Measurements from ENCODE around the gene CPLANE2. TPM values are rescaled to one million over a fixed set of nuclear protein-coding genes. Genes with fewer than 3 reads are reported as not detected.
A peak's percentile ranks its signal among the peaks of the same experiment; 100 is the strongest.

Gene CPLANE2, protein sequence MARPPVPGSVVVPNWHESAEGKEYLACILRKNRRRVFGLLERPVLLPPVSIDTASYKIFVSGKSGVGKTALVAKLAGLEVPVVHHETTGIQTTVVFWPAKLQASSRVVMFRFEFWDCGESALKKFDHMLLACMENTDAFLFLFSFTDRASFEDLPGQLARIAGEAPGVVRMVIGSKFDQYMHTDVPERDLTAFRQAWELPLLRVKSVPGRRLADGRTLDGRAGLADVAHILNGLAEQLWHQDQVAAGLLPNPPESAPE
- 1 to 10 TPM; 6.4 to 6.8 TPM for total RNA-seq

DNA sequence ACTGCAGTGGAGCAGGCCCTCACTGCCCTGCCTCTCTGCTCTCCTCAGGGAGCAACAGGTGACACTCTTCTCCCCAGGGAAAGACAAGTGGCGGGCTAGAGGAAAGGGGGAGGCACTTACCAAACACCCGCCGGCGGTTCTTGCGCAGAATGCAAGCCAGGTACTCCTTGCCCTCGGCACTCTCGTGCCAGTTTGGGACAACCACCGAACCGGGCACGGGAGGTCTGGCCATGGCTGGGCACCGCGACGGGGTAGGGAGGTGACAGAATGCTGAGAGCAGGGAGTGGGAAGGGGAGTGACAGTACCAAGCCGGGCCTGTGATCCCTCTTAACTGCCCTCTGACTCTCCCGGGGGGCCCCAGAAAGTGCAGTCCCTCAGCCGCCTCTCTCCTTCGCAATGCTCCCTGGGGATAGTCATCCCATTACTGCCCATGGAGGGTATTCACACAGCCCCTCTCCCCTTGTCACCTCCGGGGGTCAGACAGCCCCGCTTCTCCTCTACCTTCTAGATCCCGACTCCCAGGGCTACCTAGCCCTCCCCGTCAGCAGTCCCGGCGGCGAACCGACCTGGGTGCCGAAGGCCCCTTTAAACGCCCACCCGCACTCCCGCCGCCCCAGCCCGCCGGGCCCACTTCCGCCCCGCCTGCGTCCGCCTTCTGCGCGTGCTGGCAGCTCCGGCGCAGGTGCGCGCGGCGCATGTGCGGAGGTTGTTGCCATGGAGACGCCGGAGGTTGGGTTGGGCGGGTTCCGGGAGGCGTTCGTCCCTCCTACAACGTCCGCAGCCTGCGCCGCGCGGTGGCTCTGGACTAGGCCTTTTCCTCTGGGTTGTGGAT, at the start of gene CPLANE2:
Gene CPLANE2 (minus strand): TSS at position 673 of the 832 bp plus-strand sequence. CDS start 441 bp downstream, at position 232.
- DNase-seq, result peak; percentile 96

DNA sequence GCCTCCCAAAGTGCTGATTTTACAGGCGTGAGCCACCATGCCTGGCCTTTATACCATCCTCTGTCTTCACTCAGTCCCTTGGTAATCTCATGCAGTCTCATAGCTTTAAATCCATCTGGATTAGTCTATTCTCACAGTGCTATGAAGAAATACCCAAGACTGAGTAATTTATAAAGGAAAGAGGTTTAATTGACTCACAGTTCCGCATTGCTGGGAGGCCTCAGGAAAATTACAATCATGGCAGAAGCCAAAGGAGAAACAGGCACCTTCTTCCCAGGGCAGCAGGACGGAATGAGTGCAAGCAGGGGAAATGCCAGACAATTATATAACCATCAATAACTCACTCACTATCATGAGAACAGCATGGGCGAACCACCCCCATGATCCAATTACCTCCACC, 49.1 kb upstream of the CPLANE2 start:
- H3K27me3 Mint-ChIP-seq, result no peaks in the 10 kb centered on the region
- H3K4me1 Mint-ChIP-seq, result peaks cover 3% of the 10 kb centered on the region
- H3K9me3 Mint-ChIP-seq, result no peaks in the 10 kb centered on the region
- CTCF ChIA-PET, result no interaction called here
- no peak overlapping the region for H3K4me3 Mint-ChIP-seq
- DNase-seq, result no peak
- H3K36me3 Mint-ChIP-seq (ENCODE audit: low read depth), result peaks cover 20% of the 10 kb centered on the region
- H3K27ac Mint-ChIP-seq, result no peak overlapping the region
- POLR2A ChIA-PET, result no interaction called here

More for the DNA sequence above, at the start of gene CPLANE2:
- H3K4me3 Mint-ChIP-seq, result peak within 1 kb of the TSS; percentile 80
- no peaks in the 10 kb centered on the region for H3K27me3 Mint-ChIP-seq
- H3K4me1 Mint-ChIP-seq, result peaks cover 35% of the 10 kb centered on the region
- ChIA-PET CTCF (interaction anchor here (0.5 to 2.7 kb wide), 10 partner anchors 8 to 645 kb away, joined by 3 to 7 read pairs (median 4); partner anchors contain the start of gene NECAP2), POLR2A (no interaction called here)
- peak within 1 kb of the TSS; percentile 89 for H3K27ac Mint-ChIP-seq
- H3K9me3 Mint-ChIP-seq, result no peaks in the 10 kb centered on the region
- H3K36me3 Mint-ChIP-seq (ENCODE audit: low read depth), result peaks cover 2% of the 10 kb centered on the region

DNA sequence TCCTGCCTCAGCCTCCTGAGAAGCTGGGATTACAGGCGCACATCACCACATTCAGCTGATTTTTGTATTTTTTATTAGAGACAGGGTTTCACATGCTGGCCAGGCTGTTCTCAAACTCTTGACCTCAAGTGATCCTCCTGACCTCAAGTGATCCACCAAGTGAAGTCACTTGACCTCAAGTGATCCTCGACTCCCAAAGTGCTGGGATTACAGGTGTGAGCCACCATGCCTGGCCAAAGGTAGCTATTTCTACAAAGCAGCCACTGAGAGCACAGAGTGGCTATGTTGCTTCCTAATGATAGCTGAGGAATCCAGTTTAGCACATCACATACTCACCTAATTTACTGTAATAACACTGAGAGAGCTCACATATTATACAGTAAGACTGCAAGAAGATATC, 44.8 kb upstream of the CPLANE2 start:
- ChIA-PET CTCF (interaction anchor here (0.6 kb wide), 2 partner anchors 53 to 194 kb away, joined by 3 read pairs; no protein-coding TSS in a partner anchor), POLR2A (no interaction called here)
- Mint-ChIP-seq H3K4me1 (no peaks in the 10 kb centered on the region), H3K9me3 (no peaks in the 10 kb centered on the region), H3K27me3 (no peaks in the 10 kb centered on the region), H3K4me3 (no peak overlapping the region), H3K27ac (no peak overlapping the region), H3K36me3 (ENCODE audit: low read depth) (peaks cover 12% of the 10 kb centered on the region)
- no peak for DNase-seq

DNA sequence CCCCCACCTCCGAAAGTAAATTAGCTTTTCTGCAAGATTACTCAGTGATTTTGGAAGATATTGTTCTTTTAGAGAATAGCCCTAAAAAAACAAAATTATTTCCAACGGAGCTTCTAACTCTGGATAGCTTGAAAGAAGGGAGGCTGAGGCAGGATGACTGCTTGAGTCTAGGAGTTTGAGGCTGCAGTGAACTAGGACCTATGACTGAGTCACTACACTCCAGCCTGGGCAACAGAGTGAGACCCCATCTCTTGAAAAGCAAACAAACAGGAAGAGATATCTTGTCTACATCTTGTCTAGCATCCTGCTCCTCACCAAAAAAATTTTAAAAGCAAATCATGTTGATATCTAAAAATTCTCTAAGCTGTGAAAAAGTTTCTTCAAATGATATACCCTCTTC, 42.2 kb upstream of the CPLANE2 start:
- H3K36me3 Mint-ChIP-seq (ENCODE audit: low read depth), result peaks cover 9% of the 10 kb centered on the region
- POLR2A ChIA-PET, result no interaction called here
- no peaks in the 10 kb centered on the region for H3K4me1 Mint-ChIP-seq
- no peaks in the 10 kb centered on the region for H3K27me3 Mint-ChIP-seq
- CTCF ChIA-PET, result interaction anchor here (0.6 to 0.7 kb wide), 2 partner anchors 90 to 463 kb away, joined by 3 to 4 read pairs; no protein-coding TSS in a partner anchor
- H3K9me3 Mint-ChIP-seq, result no peaks in the 10 kb centered on the region
- no peak overlapping the region for H3K27ac Mint-ChIP-seq
- no peak for DNase-seq
- H3K4me3 Mint-ChIP-seq, result no peak overlapping the region

DNA sequence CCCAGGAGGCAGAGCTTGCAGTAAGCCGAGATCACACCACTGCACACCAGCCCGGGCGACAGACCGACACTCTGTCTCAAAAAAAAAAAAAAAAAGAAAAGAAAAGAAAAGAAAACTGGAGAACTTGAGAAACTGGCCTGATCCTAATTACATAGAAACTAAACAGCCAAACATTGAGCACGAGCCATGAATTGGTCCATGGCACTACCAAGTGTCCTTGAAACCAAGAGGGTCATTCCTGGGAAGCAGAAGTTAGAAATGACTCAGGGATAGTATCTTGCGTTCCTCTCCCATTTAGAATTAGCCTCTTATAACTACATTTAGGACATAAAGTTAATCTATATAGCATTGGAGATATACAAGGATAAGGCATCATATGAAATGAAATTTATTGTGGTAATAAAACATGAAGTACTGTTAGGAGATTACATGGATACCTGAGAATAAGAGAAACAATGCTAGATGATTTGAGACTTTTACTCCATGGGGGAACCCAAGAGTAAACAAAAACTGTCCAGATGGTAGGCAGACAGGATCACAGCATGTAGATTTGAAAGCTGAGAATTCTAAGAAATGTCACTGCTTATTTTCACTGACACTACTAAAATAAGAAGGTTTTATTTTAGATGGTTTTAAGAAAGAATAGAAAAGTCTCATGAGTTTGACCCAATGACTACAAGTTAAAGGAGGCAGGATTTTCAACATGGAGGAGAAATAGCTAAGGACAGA, 39.5 kb upstream of the CPLANE2 start:
- ChIA-PET CTCF (interaction anchor here (0.6 kb wide), 1 partner anchor 49 kb away, joined by 4 read pairs; no protein-coding TSS in a partner anchor), POLR2A (no interaction called here)
- Mint-ChIP-seq H3K27me3 (no peaks in the 10 kb centered on the region), H3K9me3 (no peaks in the 10 kb centered on the region), H3K36me3 (ENCODE audit: low read depth) (peaks cover 4% of the 10 kb centered on the region), H3K4me3 (no peak overlapping the region), H3K4me1 (no peaks in the 10 kb centered on the region), H3K27ac (no peak overlapping the region)
- no peak for DNase-seq

DNA sequence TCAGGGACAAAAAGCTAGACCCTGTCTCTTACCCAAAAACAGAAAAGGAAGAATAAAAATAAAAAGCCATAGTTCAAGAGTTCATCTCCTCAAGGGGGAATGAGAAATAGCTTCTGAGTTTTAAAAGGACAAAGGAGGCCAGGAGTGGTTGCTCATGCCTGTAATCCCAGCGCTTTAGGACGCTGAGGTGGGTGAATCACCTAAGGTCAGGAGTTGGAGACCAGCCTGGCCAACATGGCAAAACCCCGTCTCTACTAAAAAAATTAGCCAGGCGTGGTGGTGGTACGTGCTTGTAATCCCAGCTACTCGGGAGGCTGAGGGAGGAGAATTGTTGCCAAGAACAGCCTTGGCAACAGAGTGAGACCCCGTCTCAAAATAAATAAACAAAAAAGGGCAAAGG, 38.6 kb upstream of the CPLANE2 start:
- Mint-ChIP-seq H3K27ac (no peak overlapping the region), H3K36me3 (ENCODE audit: low read depth) (peaks cover 4% of the 10 kb centered on the region), H3K9me3 (no peaks in the 10 kb centered on the region), H3K27me3 (no peaks in the 10 kb centered on the region), H3K4me1 (peaks cover 4% of the 10 kb centered on the region), H3K4me3 (no peak overlapping the region)
- ChIA-PET POLR2A (no interaction called here), CTCF (interaction anchor here (1.0 kb wide), 1 partner anchor 21 kb away, joined by 3 read pairs; no protein-coding TSS in a partner anchor)
- no peak for DNase-seq

DNA sequence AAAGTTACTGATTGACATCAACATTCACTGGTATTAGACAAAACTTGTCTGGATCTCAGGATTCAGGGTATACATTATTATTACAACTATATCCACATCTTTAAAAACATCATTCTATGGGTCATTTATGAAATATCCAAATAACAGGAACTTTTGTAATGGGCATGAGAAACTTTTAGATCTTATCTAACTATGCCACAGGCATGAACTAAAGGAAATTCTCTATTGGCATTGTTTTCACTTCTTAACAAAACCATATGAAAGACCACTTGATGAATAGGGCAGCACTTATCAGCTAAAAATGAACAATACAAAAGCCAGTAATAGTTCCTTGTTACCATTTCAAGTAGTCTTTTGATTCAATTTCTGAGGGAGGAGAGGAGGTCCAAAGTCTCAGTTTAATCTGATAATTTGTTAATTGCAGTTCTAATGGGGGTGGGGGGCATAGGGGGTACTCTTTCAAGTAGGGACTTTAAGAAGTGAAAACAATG, 30.8 kb upstream of the CPLANE2 start:
- DNase-seq, result no peak
- Mint-ChIP-seq H3K4me1 (peaks cover 4% of the 10 kb centered on the region), H3K27ac (no peak overlapping the region), H3K36me3 (ENCODE audit: low read depth) (no peaks in the 10 kb centered on the region), H3K27me3 (no peaks in the 10 kb centered on the region), H3K9me3 (no peaks in the 10 kb centered on the region), H3K4me3 (no peak overlapping the region)
- POLR2A ChIA-PET, result no interaction called here
- CTCF ChIA-PET, result interaction anchor here (0.7 kb wide), 1 partner anchor 112 kb away, joined by 3 read pairs; no protein-coding TSS in a partner anchor

DNA sequence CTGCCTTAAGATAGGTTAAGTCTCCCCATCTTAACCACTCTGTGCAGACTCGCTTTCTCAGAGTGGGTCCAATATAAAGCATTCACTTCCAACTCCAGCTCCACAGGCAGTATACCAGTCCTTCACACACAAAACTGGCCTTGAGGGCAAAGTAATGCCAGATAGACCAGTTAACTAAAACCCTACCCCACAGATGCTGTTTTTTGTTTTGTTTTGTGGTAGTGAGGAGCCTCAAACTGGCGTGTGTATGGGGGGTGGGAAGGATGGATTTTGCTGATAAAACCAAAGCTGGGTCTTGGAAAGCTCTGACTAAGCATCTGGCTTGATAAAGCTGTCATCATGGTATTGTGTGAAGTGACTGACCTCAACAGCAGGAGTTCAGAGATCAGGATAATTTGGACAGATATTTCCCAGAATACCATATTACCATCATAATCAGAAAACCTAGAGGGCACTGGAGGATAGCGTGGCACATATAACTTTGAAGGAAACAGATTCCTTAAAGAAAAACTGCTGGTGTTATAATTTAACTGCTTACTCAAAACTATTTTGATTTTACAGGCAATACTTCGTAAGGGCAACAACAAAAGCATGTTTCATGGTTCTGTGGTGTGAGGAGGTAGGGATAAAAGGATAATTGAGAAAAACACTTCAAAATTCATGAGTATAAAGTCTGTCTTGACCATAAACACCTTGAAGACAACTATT, 29.6 kb upstream of the CPLANE2 start:
- Mint-ChIP-seq H3K36me3 (ENCODE audit: low read depth) (no peaks in the 10 kb centered on the region), H3K9me3 (no peaks in the 10 kb centered on the region), H3K27me3 (no peaks in the 10 kb centered on the region), H3K4me1 (peaks cover 4% of the 10 kb centered on the region), H3K4me3 (no peak overlapping the region), H3K27ac (no peak overlapping the region)
- no peak for DNase-seq
- ChIA-PET CTCF (no interaction called here), POLR2A (no interaction called here)

DNA sequence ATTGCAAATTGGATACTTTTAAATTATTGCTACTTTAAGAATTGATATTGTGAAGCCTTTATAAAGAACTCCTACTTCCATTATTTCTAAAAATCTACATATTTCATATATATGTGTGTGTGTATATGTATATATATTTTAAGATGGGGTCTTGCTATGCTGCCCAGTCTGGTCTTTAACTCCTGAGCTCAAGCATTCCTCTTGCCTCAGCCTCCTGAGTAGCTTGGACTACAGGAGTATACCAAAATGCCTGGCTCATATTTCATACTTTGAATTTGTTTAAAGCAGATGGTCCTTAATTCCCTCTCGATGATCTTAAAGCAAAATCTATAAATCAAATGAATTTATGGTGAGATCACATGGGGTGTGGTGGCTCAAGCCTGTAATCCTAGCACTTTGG, 25.1 kb upstream of the CPLANE2 start:
- Mint-ChIP-seq H3K9me3 (no peaks in the 10 kb centered on the region), H3K4me1 (no peaks in the 10 kb centered on the region), H3K27ac (no peak overlapping the region), H3K36me3 (ENCODE audit: low read depth) (no peaks in the 10 kb centered on the region), H3K4me3 (no peak overlapping the region), H3K27me3 (no peaks in the 10 kb centered on the region)
- ChIA-PET POLR2A (no interaction called here), CTCF (interaction anchor here (0.9 to 1.2 kb wide), 2 partner anchors 18 to 59 kb away, joined by 3 read pairs; no protein-coding TSS in a partner anchor)
- no peak for DNase-seq

DNA sequence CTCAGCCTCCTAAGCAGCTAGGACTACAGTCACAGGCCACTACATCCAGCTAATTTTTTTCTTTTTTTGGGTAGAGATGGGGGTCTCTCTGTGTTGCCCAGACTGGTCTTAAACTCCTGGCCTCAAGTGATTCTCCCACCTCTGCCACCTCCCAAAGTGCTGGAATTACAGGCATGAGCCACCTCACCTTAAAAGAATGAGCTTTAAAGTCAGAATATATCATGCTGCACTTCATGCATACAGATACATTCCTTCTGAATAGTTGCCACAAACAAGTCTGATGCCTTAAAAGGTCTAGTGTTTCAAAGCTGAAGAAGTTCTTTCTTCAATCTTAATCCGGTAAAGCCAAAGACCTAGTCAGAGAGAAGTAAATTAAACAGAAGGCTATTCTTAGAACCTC, 23.8 kb upstream of the CPLANE2 start:
- no peaks in the 10 kb centered on the region for H3K27me3 Mint-ChIP-seq
- ChIA-PET CTCF (no interaction called here), POLR2A (no interaction called here)
- no peak overlapping the region for H3K4me3 Mint-ChIP-seq
- H3K36me3 Mint-ChIP-seq (ENCODE audit: low read depth), result no peaks in the 10 kb centered on the region
- H3K27ac Mint-ChIP-seq, result no peak overlapping the region
- DNase-seq, result no peak
- H3K4me1 Mint-ChIP-seq, result no peaks in the 10 kb centered on the region
- H3K9me3 Mint-ChIP-seq, result no peaks in the 10 kb centered on the region

DNA sequence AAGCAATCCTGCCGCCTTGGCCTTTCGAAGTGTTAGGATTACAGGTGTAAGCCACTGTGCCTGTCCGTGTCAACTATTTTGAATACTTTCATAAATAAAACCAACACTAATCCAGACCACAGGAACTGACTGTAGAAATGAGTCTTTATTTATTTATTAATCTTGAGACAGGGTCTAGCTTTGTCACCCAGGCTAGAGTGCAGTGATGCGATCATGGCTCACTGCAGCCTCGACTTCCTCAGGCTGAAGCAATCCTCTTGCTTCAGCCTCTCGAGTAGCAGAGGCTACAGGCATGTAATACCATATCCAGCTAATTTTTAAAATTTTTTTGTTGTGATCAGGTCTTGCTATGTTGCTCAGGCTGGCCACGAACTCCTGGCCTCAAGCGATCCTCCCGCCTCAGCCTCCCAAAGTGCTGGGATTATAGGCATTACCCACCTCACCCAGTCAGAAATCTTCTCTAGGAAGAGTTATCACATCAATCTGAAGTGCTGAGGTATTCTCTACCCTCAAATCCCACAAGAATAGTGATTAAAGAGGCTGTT, 21.7 kb upstream of the CPLANE2 start:
- ChIA-PET CTCF (interaction anchor here (0.6 kb wide), 1 partner anchor 221 kb away, joined by 4 read pairs; no protein-coding TSS in a partner anchor), POLR2A (no interaction called here)
- DNase-seq, result no peak
- peak overlapping the region; percentile 5 for H3K27ac Mint-ChIP-seq
- H3K9me3 Mint-ChIP-seq, result no peaks in the 10 kb centered on the region
- peaks cover 4% of the 10 kb centered on the region for H3K4me1 Mint-ChIP-seq
- peaks cover 7% of the 10 kb centered on the region for H3K36me3 Mint-ChIP-seq (ENCODE audit: low read depth)
- no peak overlapping the region for H3K4me3 Mint-ChIP-seq
- H3K27me3 Mint-ChIP-seq, result no peaks in the 10 kb centered on the region

DNA sequence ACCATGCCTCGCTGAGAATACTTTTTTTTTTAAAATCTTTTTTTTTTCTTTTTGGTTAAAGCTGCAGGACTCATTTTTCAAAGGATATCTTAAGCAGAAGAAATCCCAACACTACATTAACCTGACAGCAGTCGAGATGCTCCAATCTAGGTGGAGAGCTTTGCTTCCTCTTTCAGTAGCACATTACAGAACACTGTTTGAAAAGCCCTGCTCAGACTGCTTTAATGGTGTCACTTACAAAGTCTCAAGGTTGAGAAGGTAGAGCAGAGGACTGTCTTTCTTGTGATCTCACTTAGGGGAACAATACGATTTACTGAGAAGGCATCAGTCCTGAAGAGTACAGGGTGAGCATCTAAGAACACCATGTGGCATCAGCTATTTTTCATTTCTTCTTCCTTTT, 21.0 kb upstream of the CPLANE2 start:
- ChIA-PET POLR2A (no interaction called here), CTCF (no interaction called here)
- no peak overlapping the region for H3K27ac Mint-ChIP-seq

More for the DNA sequence above, 21.0 kb upstream of the CPLANE2 start:
- Mint-ChIP-seq H3K9me3 (no peaks in the 10 kb centered on the region), H3K4me1 (peaks cover 4% of the 10 kb centered on the region), H3K27me3 (no peaks in the 10 kb centered on the region), H3K4me3 (no peak overlapping the region), H3K36me3 (ENCODE audit: low read depth) (peaks cover 7% of the 10 kb centered on the region)
- no peak for DNase-seq
